ENCODE results near the gene DLG2. TPM values are rescaled to one million over a fixed set of nuclear protein-coding genes. Genes with fewer than 3 reads are reported as not detected.

Gene DLG2
- total RNA-seq, 1 experiment from 2014 or later = 12.1 TPM

- H3K27ac ChIP-seq = no peak overlapping the region
- no peaks in the 10 kb centered on the region for H3K27me3 ChIP-seq
- no peaks in the 10 kb centered on the region for H3K36me3 ChIP-seq
- no peak overlapping the region for H3K4me3 ChIP-seq
- no peak for DNase-seq
- H3K4me1 ChIP-seq = no peaks in the 10 kb centered on the region
- H3K9me3 ChIP-seq (replicated peaks) = no peaks in the 10 kb centered on the region
Measured at GRCh38 chr11:84962018-84962417, 665.1 kb downstream of the DLG2 start.

GRCh38 chr11:84958295-84958694 is 668.8 kb downstream of the DLG2 start:
- no peak for DNase-seq
- no peaks in the 10 kb centered on the region for H3K27me3 ChIP-seq

GRCh38 chr11:84950569-84951270 is 676.4 kb downstream of the DLG2 start:
- no peaks in the 10 kb centered on the region for H3K9me3 ChIP-seq (replicated peaks)
- DNase-seq = no peak
- no peak overlapping the region for H3K27ac ChIP-seq
- no peaks in the 10 kb centered on the region for H3K27me3 ChIP-seq
- no peaks in the 10 kb centered on the region for H3K36me3 ChIP-seq
- no peaks in the 10 kb centered on the region for H3K4me1 ChIP-seq
- H3K4me3 ChIP-seq = no peak overlapping the region

More at GRCh38 chr11:84958295-84958694, 668.8 kb downstream of the DLG2 start:
- H3K4me1 ChIP-seq = no peaks in the 10 kb centered on the region
- H3K36me3 ChIP-seq = no peaks in the 10 kb centered on the region
- H3K27ac ChIP-seq = no peak overlapping the region
- no peaks in the 10 kb centered on the region for H3K9me3 ChIP-seq (replicated peaks)
- H3K4me3 ChIP-seq = no peak overlapping the region

- no peaks in the 10 kb centered on the region for H3K36me3 ChIP-seq
- no peaks in the 10 kb centered on the region for H3K4me1 ChIP-seq
- H3K4me3 ChIP-seq = no peak overlapping the region
- H3K9me3 ChIP-seq (replicated peaks) = no peaks in the 10 kb centered on the region
- H3K27me3 ChIP-seq = no peaks in the 10 kb centered on the region
- no peak overlapping the region for H3K27ac ChIP-seq
- no peak for DNase-seq
Measured at GRCh38 chr11:84947970-84948580, 679.1 kb downstream of the DLG2 start.

- no peak overlapping the region for H3K4me3 ChIP-seq
- no peak overlapping the region for H3K27ac ChIP-seq
- no peaks in the 10 kb centered on the region for H3K9me3 ChIP-seq (replicated peaks)
- no peaks in the 10 kb centered on the region for H3K27me3 ChIP-seq
- H3K36me3 ChIP-seq = no peaks in the 10 kb centered on the region
- DNase-seq = no peak
- no peaks in the 10 kb centered on the region for H3K4me1 ChIP-seq
Measured at GRCh38 chr11:84947070-84947469, 680.1 kb downstream of the DLG2 start.

- Histone ChIP-seq H3K36me3 (no peaks in the 10 kb centered on the region), H3K4me1 (no peaks in the 10 kb centered on the region), H3K27me3 (no peaks in the 10 kb centered on the region), H3K9me3 (replicated peaks) (no peaks in the 10 kb centered on the region; the same call in 1 of the 2 replicates), H3K4me3 (no peak overlapping the region), H3K27ac (no peak overlapping the region)
- no peak for DNase-seq
Measured at GRCh38 chr11:84930863-84931262, 696.3 kb downstream of the DLG2 start.

- no peak overlapping the region for H3K4me3 ChIP-seq
- H3K27ac ChIP-seq = no peak overlapping the region
- DNase-seq = no peak
- H3K27me3 ChIP-seq = no peaks in the 10 kb centered on the region
- H3K4me1 ChIP-seq = no peaks in the 10 kb centered on the region
- H3K9me3 ChIP-seq (replicated peaks) = no peaks in the 10 kb centered on the region; the same call in 1 of the 2 replicates
- no peaks in the 10 kb centered on the region for H3K36me3 ChIP-seq
Measured at GRCh38 chr11:84929738-84930137, 697.4 kb downstream of the DLG2 start.

- Histone ChIP-seq H3K27ac (no peak overlapping the region), H3K9me3 (replicated peaks) (no peaks in the 10 kb centered on the region), H3K4me3 (no peak overlapping the region), H3K4me1 (no peaks in the 10 kb centered on the region), H3K36me3 (no peaks in the 10 kb centered on the region), H3K27me3 (no peaks in the 10 kb centered on the region)
- DNase-seq = no peak
Measured at GRCh38 chr11:84924154-84924692, 702.9 kb downstream of the DLG2 start.

GRCh38 chr11:84923489-84923888 is 703.7 kb downstream of the DLG2 start:
- H3K36me3 ChIP-seq = no peaks in the 10 kb centered on the region
- H3K27me3 ChIP-seq = no peaks in the 10 kb centered on the region
- no peak overlapping the region for H3K27ac ChIP-seq
- no peak for DNase-seq
- H3K9me3 ChIP-seq (replicated peaks) = no peaks in the 10 kb centered on the region
- no peak overlapping the region for H3K4me3 ChIP-seq
- H3K4me1 ChIP-seq = no peaks in the 10 kb centered on the region

GRCh38 chr11:84922836-84923235 is 704.3 kb downstream of the DLG2 start:
- H3K36me3 ChIP-seq = no peaks in the 10 kb centered on the region
- DNase-seq = no peak
- no peaks in the 10 kb centered on the region for H3K27me3 ChIP-seq
- H3K4me3 ChIP-seq = no peak overlapping the region
- H3K27ac ChIP-seq = no peak overlapping the region
- H3K4me1 ChIP-seq = no peaks in the 10 kb centered on the region
- H3K9me3 ChIP-seq (replicated peaks) = no peaks in the 10 kb centered on the region

- Histone ChIP-seq H3K36me3 (no peaks in the 10 kb centered on the region), H3K4me1 (no peaks in the 10 kb centered on the region), H3K27ac (no peak overlapping the region), H3K27me3 (no peaks in the 10 kb centered on the region), H3K4me3 (no peak overlapping the region), H3K9me3 (replicated peaks) (no peaks in the 10 kb centered on the region)
- no peak for DNase-seq
Measured at GRCh38 chr11:84922212-84922805, 704.8 kb downstream of the DLG2 start.

GRCh38 chr11:84914511-84914910 is 712.6 kb downstream of the DLG2 start:
- no peaks in the 10 kb centered on the region for H3K4me1 ChIP-seq
- H3K27me3 ChIP-seq = no peaks in the 10 kb centered on the region
- DNase-seq = no peak

GRCh38 chr11:84909740-84910139 is 717.4 kb downstream of the DLG2 start:
- H3K4me1 ChIP-seq = peaks cover 6% of the 10 kb centered on the region; the same call in 1 of the 2 replicates
- H3K4me3 ChIP-seq = no peak overlapping the region
- H3K9me3 ChIP-seq (replicated peaks) = no peaks in the 10 kb centered on the region
- peak in 1 of 2 experiments; percentile 17 for DNase-seq
- H3K27me3 ChIP-seq = no peaks in the 10 kb centered on the region
- no peaks in the 10 kb centered on the region for H3K36me3 ChIP-seq
- no peak overlapping the region for H3K27ac ChIP-seq

More at GRCh38 chr11:84914511-84914910, 712.6 kb downstream of the DLG2 start:
- Histone ChIP-seq H3K9me3 (replicated peaks) (no peaks in the 10 kb centered on the region), H3K27ac (no peak overlapping the region), H3K36me3 (no peaks in the 10 kb centered on the region), H3K4me3 (no peak overlapping the region)

- Histone ChIP-seq H3K4me1 (peaks cover 6% of the 10 kb centered on the region; the same call in 1 of the 2 replicates), H3K27me3 (no peaks in the 10 kb centered on the region), H3K9me3 (replicated peaks) (no peaks in the 10 kb centered on the region), H3K36me3 (no peaks in the 10 kb centered on the region), H3K27ac (no peak overlapping the region), H3K4me3 (no peak overlapping the region)
- no peak for DNase-seq
Measured at GRCh38 chr11:84906995-84907394, 720.1 kb downstream of the DLG2 start.

GRCh38 chr11:84905411-84905810 is 721.7 kb downstream of the DLG2 start:
- DNase-seq = peak; percentile 43 to 77
- H3K4me1 ChIP-seq = peaks cover 6% of the 10 kb centered on the region; the same call in 1 of the 2 replicates

More at GRCh38 chr11:84905411-84905810, 721.7 kb downstream of the DLG2 start:
- Histone ChIP-seq H3K27ac (no peak overlapping the region), H3K36me3 (no peaks in the 10 kb centered on the region), H3K27me3 (no peaks in the 10 kb centered on the region), H3K9me3 (replicated peaks) (no peaks in the 10 kb centered on the region), H3K4me3 (no peak overlapping the region)

Measured in SJCRH30 (cell line).